WI38 (cell line): ENCODE measurements around the gene GRID1.

Source experiments
- H3K4me3 ChIP-seq: 2 replicates; pipeline ENCODE4 v1.5.1; 2011; ENCODE audit warnings: low read depth, mild to moderate bottlenecking, control low read depth, low read length
- TF ChIP-seq, protein P1 (sequence below): IDR thresholded peaks from 2 replicates; pipeline ENCODE4 v1.5.1; 2012; ENCODE audit warnings: low read depth, mild to moderate bottlenecking, control low read depth, low read length

The GRID1 gene

DNA sequence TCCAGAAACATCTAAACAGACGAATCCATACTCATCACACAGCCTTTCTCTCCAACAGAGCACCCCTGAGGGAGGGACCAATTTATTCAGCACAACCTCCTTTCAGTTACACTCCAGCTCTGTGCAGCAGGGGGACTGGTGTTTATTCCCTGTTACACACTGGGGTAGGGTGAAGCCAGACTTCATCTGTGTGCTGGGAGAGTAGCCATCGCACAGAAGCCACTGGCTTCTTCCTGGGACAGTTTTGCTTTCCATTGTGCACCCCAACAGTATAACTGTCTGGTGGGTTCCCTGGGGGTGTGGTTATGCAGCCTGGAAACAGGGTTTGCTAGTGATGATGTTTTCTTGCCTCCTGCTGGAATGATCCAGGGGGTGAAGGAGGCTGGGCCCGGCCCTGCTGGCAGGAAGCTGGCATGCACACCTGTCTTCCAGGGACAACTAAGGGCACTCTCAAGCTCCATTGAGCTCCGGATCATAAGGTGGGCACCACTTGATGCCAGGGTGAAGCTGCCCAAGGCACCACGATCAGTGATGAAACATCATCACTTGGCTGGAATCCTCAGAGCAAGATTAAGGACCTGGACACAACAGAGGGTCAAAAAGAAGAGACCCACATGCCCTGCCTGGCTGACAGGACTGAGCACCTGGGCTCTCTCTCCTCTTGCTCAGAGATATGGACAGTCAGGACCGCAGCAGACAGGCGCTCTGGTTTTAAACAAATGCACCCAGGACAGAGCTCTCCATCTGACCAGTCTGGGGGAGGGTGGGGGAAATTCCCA is 293.2 kb downstream of the GRID1 start:
- H3K4me3 ChIP-seq = no peak overlapping the region
- TF ChIP-seq, protein P1, sequence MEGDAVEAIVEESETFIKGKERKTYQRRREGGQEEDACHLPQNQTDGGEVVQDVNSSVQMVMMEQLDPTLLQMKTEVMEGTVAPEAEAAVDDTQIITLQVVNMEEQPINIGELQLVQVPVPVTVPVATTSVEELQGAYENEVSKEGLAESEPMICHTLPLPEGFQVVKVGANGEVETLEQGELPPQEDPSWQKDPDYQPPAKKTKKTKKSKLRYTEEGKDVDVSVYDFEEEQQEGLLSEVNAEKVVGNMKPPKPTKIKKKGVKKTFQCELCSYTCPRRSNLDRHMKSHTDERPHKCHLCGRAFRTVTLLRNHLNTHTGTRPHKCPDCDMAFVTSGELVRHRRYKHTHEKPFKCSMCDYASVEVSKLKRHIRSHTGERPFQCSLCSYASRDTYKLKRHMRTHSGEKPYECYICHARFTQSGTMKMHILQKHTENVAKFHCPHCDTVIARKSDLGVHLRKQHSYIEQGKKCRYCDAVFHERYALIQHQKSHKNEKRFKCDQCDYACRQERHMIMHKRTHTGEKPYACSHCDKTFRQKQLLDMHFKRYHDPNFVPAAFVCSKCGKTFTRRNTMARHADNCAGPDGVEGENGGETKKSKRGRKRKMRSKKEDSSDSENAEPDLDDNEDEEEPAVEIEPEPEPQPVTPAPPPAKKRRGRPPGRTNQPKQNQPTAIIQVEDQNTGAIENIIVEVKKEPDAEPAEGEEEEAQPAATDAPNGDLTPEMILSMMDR = no peak

DNA sequence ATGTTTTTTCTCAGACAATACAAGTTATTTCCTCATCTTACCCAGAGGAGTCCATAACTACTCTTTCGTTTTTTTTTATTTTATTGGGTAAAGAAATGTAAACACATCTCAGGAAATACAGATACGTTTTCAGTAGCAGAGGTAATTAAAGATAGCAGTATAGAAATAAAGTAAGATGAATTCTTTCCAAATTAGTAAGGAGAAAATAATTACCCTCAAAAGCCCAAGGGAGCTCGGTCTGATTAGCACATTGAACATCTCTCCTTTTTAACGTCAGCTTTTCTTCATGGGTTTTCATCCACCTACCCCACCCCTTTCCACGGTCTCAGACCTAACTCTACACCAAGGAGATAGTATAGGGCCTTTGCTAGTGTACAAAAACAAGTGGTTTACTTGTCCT is 294.2 kb downstream of the GRID1 start:
- H3K4me3 ChIP-seq = no peak overlapping the region
- TF ChIP-seq, protein P1 = no peak

DNA sequence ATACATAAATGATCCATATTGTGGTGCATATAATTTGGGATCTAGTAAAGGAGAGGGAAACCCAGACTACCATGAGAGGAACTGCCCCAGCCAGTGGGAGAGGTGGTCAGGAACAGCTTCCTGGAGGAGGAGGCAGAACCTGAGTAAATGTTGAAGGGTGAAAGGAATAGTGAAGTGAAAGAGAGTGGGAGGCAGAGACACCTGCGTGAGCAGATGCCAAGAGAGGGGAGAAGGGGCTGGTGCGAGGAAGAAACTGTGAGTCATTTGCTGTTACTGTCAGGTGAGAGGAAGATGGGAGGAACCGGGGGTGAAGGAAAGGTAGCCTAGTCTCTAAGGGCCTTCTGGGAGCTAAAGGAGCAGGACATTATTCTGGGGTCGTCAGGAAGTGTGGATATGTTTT is 294.8 kb downstream of the GRID1 start:
- TF ChIP-seq, protein P1 = no peak
- no peak overlapping the region for H3K4me3 ChIP-seq

DNA sequence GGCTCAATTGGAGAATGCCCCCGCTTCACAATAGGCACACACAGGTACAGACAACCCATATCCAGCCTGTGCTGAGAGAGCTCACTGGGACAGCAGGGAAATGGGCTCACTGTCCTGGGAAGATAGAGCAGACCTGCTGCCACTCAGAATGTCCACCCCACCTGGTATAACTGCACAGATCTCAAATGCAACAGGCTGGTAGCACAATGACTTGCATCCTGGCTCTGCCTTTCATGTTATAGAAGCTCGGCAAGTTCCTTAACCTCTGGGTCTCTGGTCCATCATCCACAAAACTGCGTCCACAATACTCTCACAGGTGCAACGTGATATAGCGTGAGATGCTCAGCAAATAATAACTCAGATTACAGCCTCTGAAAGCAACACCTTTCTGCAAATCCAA is 295.4 kb downstream of the GRID1 start:
- H3K4me3 ChIP-seq = no peak overlapping the region
- TF ChIP-seq, protein P1 = no peak

DNA sequence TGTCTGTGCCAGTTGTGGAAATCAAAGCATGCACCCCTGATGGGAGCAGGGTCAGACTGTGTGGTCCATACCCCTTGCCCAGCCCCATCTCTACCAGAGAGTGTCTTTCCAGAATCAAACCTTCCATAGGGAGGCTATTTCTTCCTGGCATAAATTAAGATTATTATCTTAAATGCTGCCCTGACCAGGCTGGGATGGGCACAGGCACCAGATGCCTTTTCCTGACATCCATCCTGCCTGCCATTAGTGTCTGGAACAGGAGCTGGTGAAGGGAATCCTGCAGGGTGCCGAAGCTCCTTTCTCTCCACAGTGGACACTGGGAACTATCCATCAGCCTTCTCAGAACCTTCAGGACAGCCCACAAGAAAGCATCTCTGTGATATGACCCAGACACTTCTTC is 296.3 kb downstream of the GRID1 start:
- TF ChIP-seq, protein P1 = no peak
- no peak overlapping the region for H3K4me3 ChIP-seq

DNA sequence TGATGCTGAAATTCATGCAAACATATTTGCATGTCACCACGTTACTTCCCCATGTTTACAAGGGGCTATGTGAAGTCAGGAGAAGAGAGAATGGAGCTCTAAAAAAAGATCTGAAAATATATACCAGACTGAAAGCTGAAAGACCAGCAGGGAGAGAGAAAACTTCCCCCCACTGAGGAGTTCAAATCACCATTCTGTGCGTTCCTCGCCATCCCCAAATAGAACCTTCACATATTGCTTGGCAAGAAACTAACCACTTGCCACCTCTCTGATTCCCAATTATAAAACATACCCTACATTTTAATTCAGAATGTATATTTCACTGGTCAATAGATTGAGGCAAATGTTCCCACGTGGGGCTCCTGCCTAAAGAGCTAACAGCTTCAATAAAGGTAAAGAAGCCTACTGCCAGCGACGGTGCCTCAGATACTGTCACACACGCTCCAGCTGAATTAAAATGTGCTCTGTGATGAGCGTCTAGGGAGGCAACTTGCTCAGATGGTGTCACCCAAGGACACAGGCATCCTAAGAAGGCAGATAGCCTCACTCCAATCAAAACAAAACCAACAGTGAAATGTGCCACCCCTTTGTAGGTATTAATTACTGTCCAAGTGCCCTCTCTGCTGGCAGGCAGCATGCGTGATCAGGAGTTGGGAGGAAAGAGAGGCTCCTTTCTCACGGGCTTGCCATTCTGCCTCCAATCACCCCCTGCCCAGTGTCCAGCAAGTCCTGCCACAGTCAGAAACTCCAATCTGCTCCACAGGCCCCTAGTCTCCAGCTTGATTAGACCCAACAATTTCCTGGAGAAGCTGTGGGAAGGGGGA is 298.2 kb downstream of the GRID1 start:
- no peak overlapping the region for H3K4me3 ChIP-seq
- TF ChIP-seq, protein P1 = no peak
